BLaER1 treated with 17β-estradiol and CSF1 and Interleukin-3, amounts not matched to agents 10 nM and 100 nM (cell line): ENCODE measurements around the gene EIF2AK2.

Experiments
- H3K27ac ChIP-seq, 11 experiments: shearing (Covaris generic); formaldehyde crosslinking; 2 replicates each; pipeline ENCODE4 v1.8.1; 2022
- H3K27me3 ChIP-seq, 11 experiments: shearing (Covaris generic); formaldehyde crosslinking; 2 replicates each; pipeline ENCODE4 v1.8.1; 2022
- H3K36me3 ChIP-seq, 11 experiments: shearing (Covaris generic); formaldehyde crosslinking; 2 replicates each; pipeline ENCODE4 v1.8.1; 2022
- H3K4me1 ChIP-seq, 10 experiments: shearing (Covaris generic); formaldehyde crosslinking; 2 replicates each; pipeline ENCODE4 v1.8.1; 2022
- H3K4me2 ChIP-seq, 11 experiments: shearing (Covaris generic); formaldehyde crosslinking; 2 replicates each; pipeline ENCODE4 v1.8.1; 2022
- H3K4me3 ChIP-seq, 10 experiments: shearing (Covaris generic); formaldehyde crosslinking; 2 replicates each; pipeline ENCODE4 v1.8.1; 2022
- H3K9ac ChIP-seq, 11 experiments: shearing (Covaris generic); formaldehyde crosslinking; 2 replicates each; pipeline ENCODE4 v1.8.1; 2022
- H3K9me3 ChIP-seq, 11 experiments: shearing (Covaris generic); formaldehyde crosslinking; replicated peaks in 1 of 11; 2 replicates each; pipeline ENCODE4 v1.8.1; 2022
- H4K20me1 ChIP-seq, 11 experiments: shearing (Covaris generic); formaldehyde crosslinking; 2 replicates each; pipeline ENCODE4 v1.8.1; 2022
- Cebpa-rat ChIP-seq, 11 experiments: shearing (Covaris generic); IDR thresholded peaks; 2 replicates each; pipeline ENCODE4 v1.8.1; 2022

Gene EIF2AK2

DNA sequence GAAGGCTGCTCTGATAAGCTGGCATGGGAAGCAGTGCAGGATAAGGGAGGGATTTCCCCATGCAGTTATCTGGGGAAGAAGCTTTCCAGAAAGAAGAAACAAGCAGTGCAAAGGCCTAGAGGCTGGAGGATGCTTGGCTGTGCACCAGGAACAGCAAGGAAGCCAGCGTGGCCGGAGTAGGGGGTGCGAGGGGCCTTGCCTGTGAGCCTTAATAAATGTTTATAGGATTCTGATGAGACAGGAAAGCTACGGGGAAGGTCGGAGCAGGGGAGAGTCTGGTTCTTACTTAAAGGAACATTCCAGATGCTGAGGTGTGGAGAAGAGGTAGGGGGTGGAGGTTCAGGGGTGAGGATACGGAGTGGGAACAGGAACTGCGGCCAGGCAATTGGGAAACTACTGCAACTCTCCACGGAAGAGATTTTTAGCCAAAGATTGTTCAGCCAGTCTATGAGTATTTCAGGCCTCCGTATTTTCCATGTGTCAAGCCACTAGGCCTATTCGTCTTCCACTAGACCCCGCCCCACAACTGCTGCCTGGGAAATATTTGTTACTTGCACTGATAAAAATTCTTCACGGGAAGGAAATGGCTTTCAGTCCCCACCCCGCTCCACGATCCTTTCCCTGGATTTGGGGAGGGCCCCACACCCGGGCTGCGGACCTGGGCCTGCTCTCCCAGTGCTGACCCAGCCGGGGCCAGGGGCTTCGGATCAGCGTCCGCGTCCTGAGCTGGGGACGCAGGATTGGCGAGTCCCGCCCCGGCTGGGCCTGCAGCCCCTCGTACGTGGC lies 516 bp downstream of the EIF2AK2 start:
- Histone ChIP-seq H3K4me1 (peaks cover 19 to 27% (median 24%) of the 10 kb centered on the region in 10 experiments), H3K27me3 (no peaks in the 10 kb centered on the region), H3K36me3 (peaks cover 5 to 34% (median 26%) of the 10 kb centered on the region in 11 experiments; a peak in 20 of 22 replicates), H4K20me1 (peaks cover 0 to 18% (median 6%) of the 10 kb centered on the region in 11 experiments; a peak in 5 of 22 replicates), H3K4me2 (peak overlapping the region; percentile 84 to 97 (median 94)), H3K4me3 (peak overlapping the region; percentile 66 to 93 (median 84)), H3K9me3 (peaks cover 0 to 27% (median 16%) of the 10 kb centered on the region in 11 experiments; a peak in 14 of 22 replicates), H3K27ac (peak overlapping the region; percentile 78 to 91 (median 86)), H3K9ac (peak overlapping the region; percentile 87 to 95 (median 92))
- no peak for TF ChIP-seq Cebpa-rat (IDR thresholded peaks at IDR 0.05)

GRCh38 chr2:37154785-37155184 lies 2.0 kb downstream of the EIF2AK2 start:
- Histone ChIP-seq H4K20me1 (peaks cover 0 to 31% (median 7%) of the 10 kb centered on the region in 11 experiments; a peak in 8 of 22 replicates), H3K4me3 (no peak overlapping the region), H3K9ac (no peak overlapping the region), H3K9me3 (peaks cover 0 to 27% (median 16%) of the 10 kb centered on the region in 11 experiments; a peak in 14 of 22 replicates), H3K4me2 (peak overlapping the region in 10 of 11 experiments; percentile 84 to 97 (median 93); a peak in 19 of 22 replicates), H3K36me3 (peaks cover 5 to 38% (median 27%) of the 10 kb centered on the region in 11 experiments; a peak in 20 of 22 replicates), H3K27me3 (no peaks in the 10 kb centered on the region), H3K4me1 (peaks cover 19 to 30% (median 25%) of the 10 kb centered on the region in 10 experiments), H3K27ac (no peak overlapping the region)
- TF ChIP-seq Cebpa-rat (IDR thresholded peaks at IDR 0.05), result no peak

DNA sequence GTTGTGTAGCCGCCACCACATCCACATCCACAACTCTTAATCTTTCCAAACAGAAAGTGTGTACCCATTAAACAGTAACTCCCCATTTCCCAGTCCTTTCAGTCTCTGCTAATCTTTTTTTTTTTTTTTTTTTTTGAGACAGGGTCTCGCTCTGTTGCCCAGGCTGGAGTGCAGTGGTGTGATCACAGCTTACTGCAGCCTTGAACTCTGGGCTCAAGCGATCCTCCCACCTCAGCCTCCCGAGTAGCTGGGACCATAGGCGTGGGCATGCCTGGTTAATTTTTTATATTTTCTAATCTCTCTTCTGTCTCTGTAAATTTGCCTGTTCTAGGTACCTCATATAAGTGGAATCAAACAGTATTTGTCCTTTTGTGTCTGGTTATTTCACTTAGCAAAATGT lies 3.6 kb downstream of the EIF2AK2 start:
- Histone ChIP-seq H3K4me3 (no peak overlapping the region), H4K20me1 (peaks cover 0 to 47% (median 10%) of the 10 kb centered on the region in 11 experiments; a peak in 8 of 22 replicates), H3K27me3 (no peaks in the 10 kb centered on the region), H3K4me2 (no peak overlapping the region), H3K9me3 (peaks cover 0 to 27% (median 16%) of the 10 kb centered on the region in 11 experiments; a peak in 14 of 22 replicates), H3K4me1 (peaks cover 19 to 33% (median 25%) of the 10 kb centered on the region in 10 experiments), H3K36me3 (peaks cover 14 to 51% (median 37%) of the 10 kb centered on the region in 11 experiments), H3K27ac (no peak overlapping the region), H3K9ac (no peak overlapping the region)
- TF ChIP-seq Cebpa-rat (IDR thresholded peaks at IDR 0.05), result no peak

- TF ChIP-seq Cebpa-rat (IDR thresholded peaks at IDR 0.05), result no peak
- H4K20me1 ChIP-seq, result peaks cover 0 to 50% (median 6%) of the 10 kb centered on the region in 11 experiments; a peak in 8 of 22 replicates
- no peak overlapping the region for H3K4me2 ChIP-seq
- H3K27me3 ChIP-seq, result no peaks in the 10 kb centered on the region
- peaks cover 47 to 85% (median 70%) of the 10 kb centered on the region in 11 experiments for H3K36me3 ChIP-seq
- H3K27ac ChIP-seq, result no peak overlapping the region
- peaks cover 0 to 27% (median 16%) of the 10 kb centered on the region in 11 experiments; a peak in 14 of 22 replicates for H3K9me3 ChIP-seq
- peaks cover 0 to 17% (median 4%) of the 10 kb centered on the region in 10 experiments; a peak in 14 of 20 replicates for H3K4me1 ChIP-seq
- H3K9ac ChIP-seq, result no peak overlapping the region
- H3K4me3 ChIP-seq, result no peak overlapping the region
Observed at GRCh38 chr2:37149626-37150322, 7.0 kb downstream of the EIF2AK2 start.

DNA sequence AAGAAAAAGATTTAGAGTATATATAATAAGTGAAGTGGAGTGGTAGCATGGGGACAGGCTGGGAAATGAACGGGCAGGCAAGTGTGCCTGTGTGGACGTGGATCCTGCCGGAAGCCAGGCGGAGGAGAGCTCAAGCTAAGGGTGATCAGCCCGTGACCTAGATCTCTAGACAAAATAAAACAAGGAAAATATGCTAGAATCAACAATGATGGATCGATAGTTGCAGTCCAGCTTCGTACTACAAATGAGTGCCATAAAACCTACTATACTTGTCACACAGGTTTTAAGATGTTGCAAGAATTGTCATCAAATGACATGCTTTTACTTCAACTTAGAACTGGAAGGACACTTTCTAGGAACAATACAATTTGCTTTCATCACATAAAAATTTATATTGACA lies 8.5 kb downstream of the EIF2AK2 start:
- Histone ChIP-seq H4K20me1 (peaks cover 0 to 50% (median 6%) of the 10 kb centered on the region in 11 experiments; a peak in 8 of 22 replicates), H3K27me3 (no peaks in the 10 kb centered on the region), H3K4me1 (peaks cover 0 to 24% (median 5%) of the 10 kb centered on the region in 10 experiments; a peak in 7 of 20 replicates), H3K36me3 (peaks cover 60 to 86% (median 75%) of the 10 kb centered on the region in 11 experiments), H3K4me2 (no peak overlapping the region), H3K27ac (no peak overlapping the region), H3K9ac (no peak overlapping the region), H3K9me3 (peaks cover 0 to 16% (median 7%) of the 10 kb centered on the region in 11 experiments; a peak in 11 of 22 replicates), H3K4me3 (no peak overlapping the region)
- TF ChIP-seq Cebpa-rat (IDR thresholded peaks at IDR 0.05), result no peak

- peaks cover 63 to 87% (median 80%) of the 10 kb centered on the region in 11 experiments for H3K36me3 ChIP-seq
- H3K27ac ChIP-seq, result no peak overlapping the region
- peaks cover 0 to 32% (median 5%) of the 10 kb centered on the region in 11 experiments; a peak in 5 of 22 replicates for H4K20me1 ChIP-seq
- no peak overlapping the region for H3K4me3 ChIP-seq
- no peaks in the 10 kb centered on the region for H3K9me3 ChIP-seq
- H3K9ac ChIP-seq, result no peak overlapping the region
- no peak for TF ChIP-seq Cebpa-rat (IDR thresholded peaks at IDR 0.05)
- peaks cover 0 to 24% (median 5%) of the 10 kb centered on the region in 10 experiments; a peak in 6 of 20 replicates for H3K4me1 ChIP-seq
- no peak overlapping the region for H3K4me2 ChIP-seq
- no peaks in the 10 kb centered on the region for H3K27me3 ChIP-seq
Observed at GRCh38 chr2:37146062-37146461, 10.7 kb downstream of the EIF2AK2 start.

DNA sequence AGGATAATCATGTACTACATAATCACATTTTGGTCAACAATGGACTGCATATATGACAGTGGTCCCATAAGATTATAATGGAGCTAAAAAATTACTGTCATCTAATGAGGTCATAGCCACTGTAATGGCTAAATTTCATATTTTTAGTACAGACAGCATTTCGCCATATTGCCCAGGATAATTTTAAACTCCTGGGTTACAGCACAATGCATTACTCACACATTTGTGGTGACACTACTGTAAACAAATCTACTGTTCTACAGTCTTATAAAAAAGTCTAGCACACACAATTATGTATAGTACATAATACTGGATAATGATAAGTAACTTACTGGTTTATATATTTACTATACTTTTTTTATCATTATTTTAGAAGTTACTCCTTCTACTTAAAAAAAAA lies 12.8 kb downstream of the EIF2AK2 start:
- Histone ChIP-seq H3K36me3 (peaks cover 77 to 100% (median 95%) of the 10 kb centered on the region in 11 experiments), H3K27me3 (no peaks in the 10 kb centered on the region), H3K9ac (no peak overlapping the region), H3K4me1 (peaks cover 0 to 21% (median 1%) of the 10 kb centered on the region in 10 experiments; a peak in 6 of 20 replicates), H3K4me2 (peak overlapping the region in 2 of 11 experiments; percentile 12 to 33; a peak in 3 of 22 replicates), H4K20me1 (peaks cover 0 to 11% (median 0%) of the 10 kb centered on the region in 11 experiments; a peak in 2 of 22 replicates), H3K9me3 (no peaks in the 10 kb centered on the region), H3K4me3 (no peak overlapping the region), H3K27ac (peak overlapping the region in 9 of 11 experiments; percentile 39 to 68 (median 52); a peak in 10 of 22 replicates)
- TF ChIP-seq Cebpa-rat (IDR thresholded peaks at IDR 0.05), result no peak

GRCh38 chr2:37142546-37142945 lies 14.2 kb downstream of the EIF2AK2 start:
- Histone ChIP-seq H3K4me1 (peaks cover 0 to 21% (median 1%) of the 10 kb centered on the region in 10 experiments; a peak in 6 of 20 replicates), H3K27me3 (no peaks in the 10 kb centered on the region), H4K20me1 (no peaks in the 10 kb centered on the region), H3K9ac (no peak overlapping the region), H3K36me3 (peaks cover 78 to 100% (median 95%) of the 10 kb centered on the region in 11 experiments), H3K27ac (no peak overlapping the region), H3K4me2 (no peak overlapping the region), H3K4me3 (no peak overlapping the region), H3K9me3 (no peaks in the 10 kb centered on the region)
- TF ChIP-seq Cebpa-rat (IDR thresholded peaks at IDR 0.05), result no peak
